ENCODE data around the gene KCNE2.
"Not testable (repeated sequence)": the region's sequence is repeated elsewhere in the genome, so short reads cannot be mapped to it uniquely, and the experiment has no call there.

Gene KCNE2

GRCh38 chr21:34417448-34418077, 53.8 kb downstream of the KCNE2 start:
- not testable (repeated sequence) for DNase-seq

Measured in DMS53 (cell line).